ENCODE results near the gene CTSO.
"Not testable (repeated sequence)": the region's sequence is repeated elsewhere in the genome, so short reads cannot be mapped to it uniquely, and the experiment has no call there.

Gene CTSO

GRCh38 chr4:155907556-155907955 lies 46.1 kb downstream of the CTSO start:
- DNase-seq (ENCODE audit: low read depth in 2 of 2): no peak

GRCh38 chr4:155906554-155907247 lies 47.0 kb downstream of the CTSO start:
- DNase-seq (ENCODE audit: low read depth in 2 of 2): peak; percentile 98 to 99

- no peak for DNase-seq (ENCODE audit: low read depth in 2 of 2)
Measured at GRCh38 chr4:155904331-155904730, 49.3 kb downstream of the CTSO start.

- no peak for DNase-seq (ENCODE audit: low read depth in 2 of 2)
Measured at GRCh38 chr4:155903453-155903852, 50.2 kb downstream of the CTSO start, which contains the start of gene TDO2. Gene TDO2 (plus strand): TSS chr4:155903696. CDS start chr4:155903759, 63 bp downstream.

GRCh38 chr4:155901013-155901412 lies 52.7 kb downstream of the CTSO start:
- no peak for DNase-seq (ENCODE audit: low read depth in 2 of 2)

GRCh38 chr4:155900381-155900780 lies 53.3 kb downstream of the CTSO start:
- DNase-seq (ENCODE audit: low read depth in 2 of 2): peak; percentile 60 to 61

- DNase-seq (ENCODE audit: low read depth in 2 of 2): no peak
Measured at GRCh38 chr4:155899891-155900290, 53.8 kb downstream of the CTSO start.

- not testable (repeated sequence) for DNase-seq (ENCODE audit: low read depth in 2 of 2)
Measured at GRCh38 chr4:155898371-155898770, 55.3 kb downstream of the CTSO start.

- DNase-seq (ENCODE audit: low read depth in 2 of 2): no peak
Measured at GRCh38 chr4:155891058-155891457, 62.6 kb downstream of the CTSO start.

- DNase-seq (ENCODE audit: low read depth in 2 of 2): no peak
Measured at GRCh38 chr4:155889946-155890345, 63.7 kb downstream of the CTSO start.

GRCh38 chr4:155889031-155889793 lies 64.5 kb downstream of the CTSO start:
- peak; percentile 81 to 84 for DNase-seq (ENCODE audit: low read depth in 2 of 2)

- DNase-seq (ENCODE audit: low read depth in 2 of 2): no peak
Measured at GRCh38 chr4:155887847-155888570, 65.7 kb downstream of the CTSO start.

- no peak for DNase-seq (ENCODE audit: low read depth in 2 of 2)
Measured at GRCh38 chr4:155887045-155887444, 66.6 kb downstream of the CTSO start.

GRCh38 chr4:155885666-155886065 lies 68.0 kb downstream of the CTSO start:
- no peak for DNase-seq (ENCODE audit: low read depth in 2 of 2)

- no peak for DNase-seq (ENCODE audit: low read depth in 2 of 2)
Measured at GRCh38 chr4:155883895-155884294, 69.8 kb downstream of the CTSO start.

- DNase-seq (ENCODE audit: low read depth in 2 of 2): no peak
Measured at GRCh38 chr4:155881555-155881954, 72.1 kb downstream of the CTSO start.

GRCh38 chr4:155879767-155880166 lies 73.9 kb downstream of the CTSO start:
- no peak for DNase-seq (ENCODE audit: low read depth in 2 of 2)

GRCh38 chr4:155878611-155879010 lies 75.1 kb downstream of the CTSO start:
- DNase-seq (ENCODE audit: low read depth in 2 of 2): no peak

GRCh38 chr4:155877971-155878370 lies 75.7 kb downstream of the CTSO start:
- DNase-seq (ENCODE audit: low read depth in 2 of 2): no peak

- no peak for DNase-seq (ENCODE audit: low read depth in 2 of 2)
Measured at GRCh38 chr4:155875878-155876277, 77.8 kb downstream of the CTSO start.
